ENCODE results near the gene MTA1. TPM values are rescaled to one million over a fixed set of nuclear protein-coding genes. Genes with fewer than 3 reads are reported as not detected.

MTA1 gene
- polyA plus RNA-seq, 3 donors = 122 to 156 (median 141) TPM

DNA sequence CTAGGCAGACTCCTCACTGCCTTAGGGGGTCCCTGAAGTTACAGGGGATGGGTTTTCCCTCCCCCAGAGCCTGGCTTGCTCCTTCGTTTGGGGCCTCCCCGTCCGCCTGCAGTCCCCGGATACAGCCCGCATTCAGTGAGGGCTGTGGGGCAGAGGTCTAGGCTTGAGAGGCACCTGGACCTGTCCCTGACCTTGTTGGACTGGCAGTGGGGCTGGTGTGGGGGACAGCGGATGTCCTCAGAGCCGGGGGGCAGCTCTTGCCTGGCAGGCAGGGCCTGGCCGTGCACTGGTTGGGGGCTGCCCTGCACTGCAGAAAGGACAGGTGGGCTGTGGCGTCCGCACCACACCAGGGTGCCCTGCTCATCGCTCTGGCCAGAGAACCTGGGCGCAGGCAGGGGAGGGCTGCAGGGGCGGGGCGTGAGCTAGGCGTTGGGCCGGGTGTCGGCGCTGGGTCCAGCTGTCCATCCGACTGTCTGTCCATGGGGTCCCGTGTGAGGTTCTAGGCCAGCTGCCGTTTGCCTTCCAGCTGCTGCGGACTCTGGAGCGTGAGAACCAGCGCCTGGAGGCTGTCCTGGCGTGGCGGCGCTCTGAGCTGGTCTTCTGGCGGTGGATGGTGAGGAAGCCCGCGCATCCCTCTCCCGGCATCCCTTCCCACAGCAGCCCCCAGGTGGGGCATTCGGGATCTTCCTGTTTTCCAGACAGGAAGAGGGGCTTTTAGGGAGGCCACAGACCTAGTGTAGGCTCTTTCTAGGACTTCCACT, 77.4 kb downstream of the MTA1 start:
- no peak for DNase-seq

DNA sequence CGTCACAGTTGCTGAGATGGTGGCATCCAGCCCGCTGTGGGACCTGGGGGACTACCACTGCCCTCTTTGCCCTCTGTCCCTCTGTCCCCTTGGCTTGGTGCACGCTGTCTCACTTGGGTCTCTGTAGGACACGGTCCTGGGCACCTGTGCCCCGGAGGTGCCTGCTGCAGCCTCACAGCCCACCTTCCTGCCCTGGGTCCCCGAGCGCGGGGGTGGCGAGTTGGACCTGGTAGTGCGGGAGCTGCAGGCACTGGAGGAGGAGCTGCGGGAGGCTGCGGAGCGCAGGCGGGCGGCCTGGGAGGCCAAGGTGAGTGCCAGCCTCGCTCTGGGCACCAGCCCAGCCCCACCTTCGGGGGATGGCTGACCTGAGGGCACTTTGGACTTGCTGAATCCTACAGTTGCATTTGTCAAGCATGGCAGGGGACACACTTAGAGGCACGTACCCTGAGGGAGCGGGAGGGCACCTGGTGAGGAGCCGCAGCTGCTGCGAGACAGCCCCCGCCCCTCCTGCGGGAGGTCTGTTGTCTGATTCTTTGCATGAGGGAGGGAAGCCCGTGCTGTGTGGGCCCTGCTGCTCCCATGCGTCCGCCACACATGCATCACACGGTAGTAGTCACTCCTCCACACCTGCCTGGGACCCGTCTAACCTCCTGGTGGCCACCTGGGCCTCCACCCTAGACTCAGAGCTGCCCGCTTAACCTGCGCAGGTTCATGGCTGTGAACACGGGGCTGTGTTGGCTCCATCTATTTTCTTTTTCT, 78.2 kb downstream of the MTA1 start:
- DNase-seq = no peak

DNA sequence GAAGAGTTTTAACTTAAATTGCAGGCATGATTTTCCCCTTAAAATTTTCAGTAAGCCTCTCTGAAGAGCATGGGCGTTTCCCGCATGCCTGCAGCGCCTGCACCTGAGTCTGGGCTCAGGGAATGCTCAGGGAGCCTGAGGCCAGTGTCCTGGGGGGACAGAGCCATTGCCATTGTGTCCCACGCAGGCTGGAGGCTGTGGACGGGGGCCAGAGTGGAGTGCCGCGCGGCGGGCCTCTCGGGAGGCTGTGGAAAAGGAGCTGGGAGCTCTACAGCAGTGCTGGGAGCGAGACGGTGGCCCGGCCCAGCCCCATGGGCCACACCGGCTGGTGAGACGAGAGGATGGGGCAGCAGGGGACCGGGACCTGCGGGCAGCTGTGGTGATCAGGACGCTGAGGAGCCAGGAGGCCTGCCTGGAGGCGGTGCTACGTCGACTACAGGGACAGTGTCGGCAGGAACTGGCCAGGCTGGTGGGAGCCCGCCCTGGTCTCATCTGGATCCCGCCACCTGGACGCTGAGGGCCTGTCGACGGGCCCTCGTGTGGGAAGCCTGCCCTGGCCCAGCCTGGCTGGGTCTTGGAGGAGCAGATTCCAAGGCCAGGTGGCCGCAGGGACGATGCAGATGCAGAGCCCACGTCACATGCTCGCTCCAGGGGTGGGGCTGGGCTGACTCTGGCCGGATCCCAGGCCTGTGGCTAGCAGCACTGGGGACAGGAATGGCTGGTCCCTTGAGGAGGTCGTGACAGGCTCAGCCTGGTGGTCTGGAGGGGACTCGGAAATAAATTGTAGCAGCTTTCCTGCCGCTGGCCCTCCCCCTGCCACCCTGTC, 79.0 kb downstream of the MTA1 start:
- DNase-seq = no peak

DNA sequence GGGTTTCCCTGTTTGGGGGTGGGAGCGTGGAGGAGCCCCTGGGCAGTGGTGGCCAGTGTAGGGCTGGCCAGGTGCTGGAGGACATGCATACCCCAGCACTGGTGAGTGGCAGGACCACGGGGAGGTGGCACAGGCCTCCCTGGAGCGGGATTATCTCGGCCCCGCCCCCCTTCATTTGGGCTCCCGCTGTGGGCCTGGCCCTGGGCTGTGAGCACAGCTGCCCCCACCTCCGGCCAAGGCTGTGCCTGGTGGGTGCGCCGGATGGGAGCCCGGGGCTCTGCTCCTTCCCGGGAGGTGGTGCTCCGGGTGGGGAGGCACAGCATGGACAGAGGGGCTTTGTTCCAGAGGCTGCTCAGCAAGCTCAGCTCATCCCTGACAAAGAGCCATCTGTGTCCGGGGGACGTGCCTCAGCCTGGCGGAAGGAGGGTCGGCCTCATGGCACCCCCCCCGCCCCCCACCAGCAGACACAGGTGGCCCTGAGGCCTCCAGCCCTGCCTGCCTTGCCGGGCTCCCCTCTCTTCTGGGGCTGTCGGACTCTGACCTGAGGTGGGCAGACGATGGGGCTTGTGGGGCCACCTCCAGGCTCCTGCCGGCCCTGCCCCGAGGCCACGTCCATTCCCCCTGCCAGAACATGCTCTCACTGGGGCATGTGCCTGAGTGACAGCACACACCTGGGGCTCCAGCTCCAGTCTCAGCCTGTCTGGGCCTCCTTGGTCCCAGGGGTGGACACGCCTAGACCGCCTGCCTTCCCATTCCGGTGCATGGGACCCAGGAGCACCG, 79.8 kb downstream of the MTA1 start:
- no peak for DNase-seq

DNA sequence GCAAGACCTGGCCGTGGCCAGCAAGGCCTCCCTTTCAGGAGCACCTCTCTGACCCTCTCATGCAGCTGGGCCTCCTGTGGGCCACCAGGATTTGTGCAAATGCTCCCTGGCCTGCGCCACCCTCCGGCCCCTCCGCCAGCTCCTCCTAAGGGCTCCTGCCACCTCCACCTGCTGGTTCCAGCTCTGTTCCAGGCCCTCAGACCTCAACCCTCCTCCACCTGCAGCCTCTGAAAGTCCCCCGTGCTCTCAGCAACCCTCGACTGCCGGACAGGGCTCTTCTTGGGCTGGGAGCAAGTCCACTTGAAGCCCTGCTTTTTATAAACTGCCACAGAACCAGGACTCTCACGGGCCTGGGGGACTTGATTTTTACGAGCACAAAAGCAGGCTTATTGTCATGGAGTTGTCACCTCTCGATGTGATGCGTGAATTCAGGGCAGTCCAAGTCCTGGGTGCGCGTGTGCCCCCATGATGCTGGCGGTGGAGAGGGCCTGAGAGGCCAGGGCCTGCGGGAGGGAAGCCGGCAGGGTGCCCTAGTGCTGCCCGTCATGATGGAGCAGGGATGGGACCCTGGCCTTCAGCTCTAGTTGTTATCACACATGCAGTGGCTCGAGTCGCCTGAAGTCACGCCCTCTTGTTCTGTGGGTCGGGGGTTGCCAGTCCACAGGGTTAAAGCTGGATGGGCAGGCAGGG, 80.6 kb downstream of the MTA1 start:
- no peak for DNase-seq

DNA sequence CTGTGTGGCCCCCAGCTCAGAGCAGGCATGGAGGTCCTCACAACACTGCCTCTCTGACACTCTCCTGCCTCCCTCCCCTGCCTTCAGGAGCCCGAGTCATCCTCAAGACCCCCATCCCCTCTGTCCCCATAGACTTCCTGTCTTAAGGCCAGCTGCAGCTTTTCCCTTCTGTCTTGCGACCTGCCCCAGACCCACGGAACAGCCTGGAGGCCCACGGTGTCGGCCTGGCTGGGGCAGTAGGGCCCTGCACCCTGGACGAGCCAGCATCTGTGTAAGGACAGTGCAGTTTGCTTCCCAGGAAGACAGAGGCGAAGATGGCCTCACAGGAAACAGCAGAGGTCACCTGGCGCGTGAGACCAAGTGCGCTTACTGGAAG, 81.1 kb downstream of the MTA1 start:
- no peak for DNase-seq

DNA sequence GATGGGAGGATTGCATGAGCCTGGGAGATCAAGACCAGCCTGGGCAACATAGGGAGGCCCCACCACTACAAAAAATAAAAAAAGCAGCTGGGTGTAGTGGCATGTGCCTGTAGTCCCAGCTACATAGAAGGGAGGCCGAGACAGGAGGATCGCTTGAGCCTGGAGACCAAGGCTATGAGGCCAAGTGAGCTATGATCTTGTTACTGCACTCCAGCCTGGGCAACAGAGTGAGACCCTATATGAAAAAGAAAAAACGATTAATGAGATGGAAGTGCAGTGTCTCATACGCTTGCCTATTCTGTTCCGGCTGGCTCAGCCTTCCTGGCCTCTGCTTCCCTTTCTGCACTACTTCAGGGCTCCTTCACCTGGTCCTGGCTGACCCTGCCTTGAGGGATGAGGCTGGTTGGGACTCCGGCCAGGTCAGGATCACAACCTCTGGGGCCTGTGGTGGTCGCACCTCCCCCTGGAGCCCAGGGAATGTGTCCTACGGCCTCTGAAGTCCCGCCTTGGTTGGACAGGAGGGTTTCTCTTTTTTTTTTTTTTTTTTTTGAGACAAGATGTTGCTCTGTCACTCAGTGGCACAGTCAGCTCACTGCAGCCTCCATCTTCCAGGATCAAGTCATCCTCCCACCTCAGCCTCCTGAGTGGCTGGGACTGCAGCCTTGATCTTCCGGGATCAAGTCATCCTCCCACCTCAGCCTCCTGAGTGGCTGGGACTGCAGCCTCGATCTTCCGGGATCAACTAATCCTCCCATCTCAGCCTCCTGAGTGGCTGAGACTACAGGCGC, 82.1 kb downstream of the MTA1 start:
- DNase-seq = no peak

DNA sequence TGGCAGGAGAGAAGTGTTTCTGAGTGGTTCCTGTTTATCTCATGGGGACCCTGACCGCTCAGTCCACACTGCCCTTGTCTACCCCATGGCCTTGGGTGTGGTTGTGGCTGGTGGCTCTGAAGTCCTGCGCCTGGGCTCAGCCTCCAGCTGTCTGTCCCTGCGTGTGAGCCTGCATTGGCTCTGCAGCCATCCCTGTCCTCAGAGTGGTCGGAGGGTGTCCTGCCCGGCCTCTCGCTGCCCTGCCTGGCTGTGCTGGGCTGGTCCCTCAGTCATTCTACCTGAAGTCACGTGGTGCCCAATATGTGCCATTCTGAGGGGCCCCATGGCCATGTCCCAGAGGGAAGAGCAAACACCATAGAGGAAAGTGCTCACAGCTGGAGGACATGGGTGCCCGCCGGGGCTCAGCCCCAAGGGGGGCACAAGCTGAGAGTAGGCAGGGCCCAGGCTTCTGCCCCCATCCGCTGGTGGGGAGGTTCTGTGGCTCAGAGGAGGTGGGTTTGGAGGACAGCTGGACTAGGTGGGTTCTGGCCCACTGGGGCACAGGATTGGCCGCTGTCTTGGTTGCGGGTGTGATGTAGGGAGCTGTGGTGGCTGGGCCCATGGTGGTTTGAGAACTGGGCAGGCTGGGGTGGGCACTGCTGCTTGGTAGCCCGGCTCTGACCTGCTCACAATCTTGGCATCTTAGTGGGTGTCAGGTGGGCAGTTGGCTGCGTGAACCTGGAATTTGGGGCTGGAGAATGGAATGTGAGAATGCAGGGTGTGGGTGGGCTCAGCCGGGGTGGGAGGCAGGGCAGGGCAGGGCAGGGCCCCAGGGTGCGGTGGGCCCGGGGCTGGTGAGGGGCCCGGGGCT, 83.0 kb downstream of the MTA1 start:
- no peak for DNase-seq

DNA sequence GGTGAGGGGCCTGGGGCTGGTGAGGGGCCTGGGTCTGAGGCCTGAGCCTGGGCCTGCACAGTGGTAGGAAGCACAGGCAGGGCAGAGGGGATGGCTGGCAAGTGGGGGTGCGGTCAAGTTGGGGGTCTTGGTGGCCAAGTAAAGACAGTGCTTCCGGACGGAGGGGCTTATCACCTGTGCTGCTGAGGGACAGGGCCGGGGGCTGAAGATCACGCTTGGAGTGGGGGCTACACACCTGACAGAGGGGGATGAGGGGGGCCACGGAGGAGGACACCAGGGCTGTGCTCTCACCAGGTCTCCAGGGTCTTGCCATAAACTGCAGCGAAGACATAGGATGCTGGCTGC, 83.6 kb downstream of the MTA1 start:
- no peak for DNase-seq

DNA sequence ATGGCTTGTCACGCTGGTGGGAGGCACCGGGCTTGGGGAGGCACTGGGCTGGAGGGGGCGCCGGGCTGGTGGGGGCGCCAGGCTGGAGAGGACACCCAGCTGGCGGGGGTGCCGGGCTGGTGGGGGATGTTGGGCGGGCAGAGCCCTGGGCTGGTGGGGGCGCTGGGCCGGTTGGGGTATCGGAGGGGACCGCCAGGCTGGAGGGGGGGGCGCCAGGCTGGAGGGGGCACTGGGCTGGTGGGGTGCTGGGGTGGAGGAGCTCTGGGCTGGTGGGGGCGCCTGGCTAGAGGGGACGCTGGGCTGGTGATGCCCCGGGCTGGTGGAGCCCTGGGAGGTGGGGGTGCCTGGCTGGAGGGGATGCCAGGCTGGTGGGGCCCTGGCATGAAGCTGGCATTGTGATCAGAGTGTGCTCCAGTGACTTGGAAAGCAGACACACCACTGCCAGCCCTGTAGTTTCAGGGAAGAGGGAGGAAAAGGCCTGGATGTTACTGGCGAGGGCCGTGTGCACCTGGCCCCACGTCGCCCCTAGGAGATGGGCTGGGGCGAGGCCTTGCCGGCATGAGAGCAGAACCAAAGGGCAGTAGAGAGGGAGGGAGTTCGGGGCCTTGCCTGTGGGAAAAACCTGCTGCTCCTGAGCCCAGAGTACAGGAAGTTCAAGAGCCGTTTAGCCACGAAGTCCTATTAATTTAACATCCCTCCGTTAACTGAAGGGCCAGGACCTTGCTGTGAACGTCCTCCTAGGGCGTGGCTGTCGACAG, 84.5 kb downstream of the MTA1 start:
- no peak for DNase-seq

DNA sequence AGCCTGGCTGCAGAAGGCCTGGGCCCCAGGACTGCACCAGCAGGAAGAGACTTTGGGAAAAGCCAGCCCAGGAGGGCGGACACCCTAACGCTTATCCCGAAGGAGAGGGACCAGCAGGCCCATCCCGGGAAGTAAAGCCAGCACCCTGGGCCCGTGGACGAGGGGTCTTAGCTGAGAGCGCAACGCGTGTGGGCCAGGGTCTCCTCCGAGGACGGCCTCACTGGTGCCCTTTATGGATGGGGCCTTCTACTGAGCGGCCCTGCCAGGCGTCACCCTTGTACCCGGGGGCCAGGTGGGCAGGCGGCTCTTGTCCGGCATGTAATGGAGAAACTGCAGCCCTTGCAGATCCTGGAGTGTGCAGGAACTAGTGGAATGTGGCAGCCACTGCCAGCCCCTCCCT, 85.5 kb downstream of the MTA1 start:
- DNase-seq = no peak

DNA sequence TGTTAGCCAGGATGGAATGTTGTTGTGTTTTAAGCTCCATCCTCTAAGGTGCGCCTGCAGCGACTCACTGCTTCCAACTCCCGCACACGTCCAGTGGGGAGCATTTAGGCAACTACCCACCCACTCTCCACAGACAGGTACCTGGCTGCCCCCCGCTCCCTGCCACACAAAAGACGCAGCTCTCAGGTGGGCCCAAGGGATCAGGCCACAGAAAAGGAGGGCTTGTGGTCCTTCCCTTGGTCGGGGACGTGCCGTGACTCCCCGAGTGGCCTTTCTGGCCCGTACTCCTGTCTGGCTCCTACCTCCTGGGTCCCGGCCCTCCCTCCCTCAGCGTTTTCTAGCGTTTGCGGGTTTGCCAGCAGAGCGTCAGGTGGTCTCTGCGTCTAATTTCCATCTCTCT, 87.6 kb downstream of the MTA1 start:
- no peak for DNase-seq

DNA sequence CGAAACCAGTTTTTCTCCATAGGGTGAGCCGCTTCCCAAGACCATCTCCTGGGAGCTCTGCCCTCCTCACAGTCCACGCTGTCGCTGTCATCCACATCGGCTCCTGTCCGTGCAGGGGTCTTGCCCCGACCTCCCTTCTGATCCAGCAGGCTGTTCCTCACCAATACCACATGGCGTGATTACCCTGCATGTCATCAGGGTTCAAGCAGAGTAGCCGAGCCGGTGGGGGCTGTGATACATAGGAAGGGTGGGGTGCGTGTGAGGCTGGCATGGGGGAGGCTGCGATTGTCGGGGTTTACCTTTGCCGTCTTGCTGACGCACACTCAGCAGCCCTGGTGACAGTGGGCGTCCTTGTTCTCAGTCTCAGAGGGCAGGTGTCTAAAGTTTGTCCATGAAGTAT, 88.4 kb downstream of the MTA1 start:
- DNase-seq = no peak

DNA sequence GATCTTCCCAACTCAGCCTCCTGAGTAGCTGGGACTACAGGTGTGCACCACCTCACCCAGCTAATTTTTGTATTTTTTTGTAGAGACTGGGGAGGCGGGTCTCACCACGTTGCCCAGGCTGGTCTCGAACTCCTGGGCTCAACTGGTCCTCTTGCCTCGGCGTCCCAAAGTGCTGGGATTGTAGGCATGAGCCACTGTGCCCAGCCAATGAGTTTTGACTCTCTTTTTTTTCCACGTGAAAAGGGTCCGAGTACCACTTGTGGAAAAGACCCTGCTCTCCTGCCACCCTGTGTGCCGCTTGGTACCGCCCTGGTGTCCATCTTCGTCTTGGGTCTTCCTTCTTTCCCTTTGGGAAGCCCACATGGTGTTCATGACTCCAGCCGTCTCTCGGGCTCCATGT, 89.0 kb downstream of the MTA1 start:
- DNase-seq = no peak

DNA sequence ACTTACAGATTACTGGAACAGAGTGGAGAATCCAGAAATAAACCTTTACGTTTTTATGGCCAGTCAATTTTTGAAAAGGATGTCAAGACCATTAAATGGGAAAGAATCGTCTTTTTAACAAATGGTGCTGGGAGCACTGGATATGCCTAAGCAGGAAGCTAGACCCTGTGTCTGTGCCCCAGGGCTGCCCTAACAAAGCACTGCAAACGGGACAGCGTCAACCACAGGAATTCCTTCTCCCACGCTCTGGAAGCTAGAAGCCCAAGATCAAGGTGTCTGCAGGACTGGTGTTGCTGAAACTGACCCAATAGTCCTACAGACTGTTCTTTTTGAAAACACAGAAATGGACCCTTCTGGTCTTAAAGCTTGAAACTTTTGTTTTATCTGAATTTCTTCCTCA, 97.5 kb downstream of the MTA1 start:
- DNase-seq = no peak

DNA sequence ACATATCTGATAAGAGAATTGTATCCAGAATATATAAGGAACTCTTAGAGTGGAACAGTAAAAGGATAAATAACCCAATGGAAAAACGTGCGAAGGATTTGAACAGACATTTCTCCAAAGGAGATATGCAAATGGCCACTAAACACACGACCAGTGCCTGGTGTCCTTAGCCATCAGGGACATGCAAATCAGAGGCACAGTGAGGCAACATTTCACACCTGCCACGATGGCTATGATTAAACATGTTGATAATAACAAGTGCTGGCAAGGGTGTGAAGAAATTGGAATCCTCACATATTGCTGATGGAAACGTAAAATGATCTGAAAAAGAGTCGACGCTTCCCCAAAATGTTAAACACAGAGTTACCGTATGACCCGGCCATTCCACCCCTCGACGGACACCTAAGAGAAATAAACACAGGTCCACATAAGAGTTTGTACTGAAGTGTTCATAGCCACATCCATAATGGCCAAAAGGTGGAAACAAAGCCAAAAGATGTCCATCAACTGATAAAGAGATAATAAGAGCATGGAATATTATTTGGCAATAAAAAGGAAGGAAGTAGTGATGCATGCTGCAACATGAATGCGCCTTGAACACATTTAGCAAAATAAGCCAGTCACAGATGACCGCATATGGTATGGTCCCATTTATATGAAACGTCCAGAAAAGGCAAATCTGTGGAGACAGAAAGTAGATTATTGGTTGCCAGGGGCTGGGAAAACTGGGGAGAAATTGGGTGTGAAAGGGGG, 100.5 kb downstream of the MTA1 start:
- DNase-seq = no peak

All from renal pelvis (tissue), 4 donors.